ENCODE measurements around the gene SERINC2.
"Not testable (repeated sequence)": the region's sequence is repeated elsewhere in the genome, so short reads cannot be mapped to it uniquely, and the experiment has no call there.

SERINC2 gene

DNA sequence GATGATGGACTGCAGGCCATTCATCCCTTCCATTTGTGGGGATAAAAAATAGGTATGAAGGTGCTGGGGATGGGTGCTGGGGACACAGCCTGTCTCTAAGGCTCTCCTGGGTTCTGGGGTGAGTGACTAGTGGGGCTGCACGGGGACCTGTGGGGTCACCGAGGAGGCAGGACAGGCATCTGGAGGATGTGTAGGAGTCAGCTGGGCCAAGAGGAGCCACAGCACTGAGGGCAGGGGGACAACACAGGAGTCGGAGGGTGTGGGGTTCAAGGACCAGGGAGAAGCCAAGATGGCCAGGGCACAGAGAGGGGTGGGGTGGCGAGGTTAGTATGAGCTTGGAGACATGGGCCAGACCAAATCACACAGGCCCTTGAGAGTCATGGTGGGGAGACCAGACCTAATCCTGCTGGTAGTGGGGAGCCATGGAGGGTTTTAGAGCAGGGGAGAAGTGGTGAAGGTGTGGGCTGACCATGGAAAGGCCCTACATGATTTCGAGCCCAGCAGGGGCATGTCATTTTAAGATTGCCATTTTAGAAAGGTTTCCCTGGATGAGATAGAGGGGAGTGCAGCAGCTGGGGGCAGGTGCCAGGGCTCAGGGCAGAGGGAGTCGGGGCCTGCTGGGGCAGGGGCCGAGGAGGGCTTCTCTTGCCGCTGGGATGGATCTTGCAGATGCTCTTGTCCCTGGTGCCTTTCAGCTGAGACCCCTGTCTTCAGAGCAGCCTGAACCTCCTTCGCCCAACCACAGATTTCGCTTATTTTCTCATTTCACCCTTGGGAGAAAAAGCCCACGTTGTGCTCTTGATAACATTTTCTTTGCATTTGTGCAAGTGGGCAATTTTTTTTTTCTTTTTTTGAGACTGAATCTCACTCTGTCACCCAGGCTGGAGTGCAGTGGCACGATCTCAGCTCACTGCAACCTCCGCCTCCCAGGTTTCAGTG, 22.7 kb downstream of the SERINC2 start:
- DNase-seq: no peak

DNA sequence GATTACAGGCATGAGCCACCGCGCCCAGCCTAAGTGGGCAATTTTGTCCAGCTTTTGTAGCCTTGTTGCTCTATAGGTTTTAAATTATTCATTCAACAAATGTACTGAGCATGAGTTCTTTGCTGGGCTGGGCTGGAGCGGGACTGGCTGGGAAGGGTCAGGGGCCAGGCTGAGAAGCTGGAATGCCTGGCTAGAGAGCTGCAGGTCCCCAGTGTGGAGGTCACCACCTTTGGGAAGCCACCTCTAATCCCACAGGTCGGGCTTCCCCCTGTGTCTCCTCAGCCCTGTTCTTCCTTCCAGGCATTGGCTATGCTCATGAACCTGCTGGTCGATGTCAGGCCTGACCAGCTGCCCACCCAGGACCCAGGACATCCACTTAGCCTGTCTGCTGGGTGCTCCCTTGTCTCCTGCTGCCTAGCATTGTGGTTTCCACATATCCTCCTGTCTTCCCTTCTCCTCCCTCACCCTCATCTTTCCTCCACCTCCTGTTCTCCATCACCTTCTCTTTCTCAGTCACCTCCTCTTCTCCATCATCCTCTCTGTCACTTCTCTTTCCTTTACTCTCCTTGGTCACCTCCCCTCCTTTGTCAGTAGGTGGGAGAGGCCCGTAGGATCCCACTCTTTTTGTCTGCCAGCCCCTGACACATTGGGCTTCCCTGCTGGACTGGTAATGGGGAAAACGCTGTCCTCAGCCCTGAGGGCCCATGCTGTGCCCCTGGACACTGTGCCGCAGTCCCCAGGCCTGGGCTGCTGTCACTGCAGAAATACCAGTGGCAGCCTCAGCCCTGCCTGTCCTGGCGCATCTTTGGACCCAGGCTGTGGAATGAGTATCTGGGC, 23.8 kb downstream of the SERINC2 start:
- no peak for DNase-seq

- no peak for DNase-seq
Observed at GRCh38 chr1:31437433-31438037, 24.5 kb downstream of the SERINC2 start.

GRCh38 chr1:31439276-31439675, 26.3 kb downstream of the SERINC2 start:
- DNase-seq: no peak

GRCh38 chr1:31441073-31441472, 28.1 kb downstream of the SERINC2 start:
- DNase-seq: no peak

DNA sequence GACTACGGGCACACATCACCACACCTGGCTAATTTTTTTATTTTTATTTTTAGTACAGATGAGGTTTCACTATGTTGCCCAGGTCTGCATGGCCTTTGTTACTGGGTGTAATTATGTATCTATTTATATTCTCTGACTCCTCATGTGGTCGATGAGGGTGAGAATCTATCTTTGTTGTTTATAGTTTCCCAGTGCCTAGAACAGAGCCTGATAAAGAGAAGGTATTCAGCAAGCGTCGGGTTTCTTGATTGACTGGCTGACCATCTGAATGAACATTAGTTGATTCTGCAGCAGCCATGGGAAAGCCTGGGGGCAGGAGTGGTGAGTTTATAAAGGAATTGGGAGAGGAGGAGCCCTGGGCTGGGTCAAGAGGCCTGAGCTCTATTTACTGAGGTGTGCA, 28.5 kb downstream of the SERINC2 start:
- DNase-seq: no peak

GRCh38 chr1:31441970-31442647, 29.1 kb downstream of the SERINC2 start:
- no peak for DNase-seq

- no peak for DNase-seq
Observed at GRCh38 chr1:31442648-31442994, 29.6 kb downstream of the SERINC2 start.

GRCh38 chr1:31443673-31444072, 30.7 kb downstream of the SERINC2 start:
- DNase-seq: no peak

- DNase-seq: no peak
Observed at GRCh38 chr1:31444725-31445448, 31.9 kb downstream of the SERINC2 start.

DNA sequence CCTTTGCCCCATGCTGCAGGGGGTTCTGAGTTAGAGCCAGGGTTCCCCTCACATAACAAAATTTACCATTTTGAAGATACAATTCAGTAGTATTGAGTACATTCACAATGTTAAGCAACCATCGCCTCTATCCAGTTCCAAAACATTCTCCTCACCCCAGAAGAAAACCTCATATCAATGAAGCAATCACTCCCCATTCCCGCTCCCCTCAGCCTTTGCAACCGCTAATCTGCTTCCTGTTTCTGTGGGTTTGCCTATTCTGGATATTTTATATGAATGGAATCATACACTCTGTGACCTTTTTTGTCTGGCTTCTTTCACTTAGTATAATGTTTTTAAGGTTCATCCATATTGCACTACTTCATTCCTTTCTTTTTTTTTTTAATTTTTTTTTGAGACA, 32.9 kb downstream of the SERINC2 start:
- DNase-seq: no peak

- no peak for DNase-seq
Observed at GRCh38 chr1:31447210-31447609, 34.2 kb downstream of the SERINC2 start.

GRCh38 chr1:31453384-31454079, 40.5 kb downstream of the SERINC2 start:
- DNase-seq: no peak

DNA sequence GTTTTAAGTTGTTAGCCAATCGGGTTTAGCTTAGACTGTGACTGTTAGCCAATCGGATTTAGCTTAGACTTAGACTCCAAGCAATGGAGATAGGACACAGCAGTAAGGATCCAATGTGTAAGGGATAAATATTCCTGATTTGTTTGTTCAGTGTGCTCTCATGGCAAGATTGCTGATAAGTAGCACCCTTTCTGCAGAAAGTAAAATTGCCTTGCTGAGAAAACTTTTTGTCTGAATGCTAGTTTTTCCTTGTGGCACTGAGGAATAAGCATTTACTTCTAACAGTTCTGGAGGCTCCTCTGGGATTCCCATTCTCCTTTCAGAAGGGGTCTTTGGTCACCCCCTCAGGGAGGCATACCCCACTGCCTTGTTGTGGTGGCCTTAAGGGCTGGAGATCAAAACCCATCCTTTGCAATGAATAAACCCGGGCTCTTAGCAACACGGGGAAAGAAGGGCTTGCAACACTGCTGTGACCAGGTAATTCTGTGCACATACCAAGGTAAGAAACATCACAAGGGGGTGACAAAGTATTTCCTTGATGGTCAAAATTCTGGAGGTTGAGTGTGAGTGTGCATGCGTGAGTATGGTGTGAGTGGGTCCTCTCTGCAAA, 45.4 kb downstream of the SERINC2 start:
- DNase-seq: no peak

DNA sequence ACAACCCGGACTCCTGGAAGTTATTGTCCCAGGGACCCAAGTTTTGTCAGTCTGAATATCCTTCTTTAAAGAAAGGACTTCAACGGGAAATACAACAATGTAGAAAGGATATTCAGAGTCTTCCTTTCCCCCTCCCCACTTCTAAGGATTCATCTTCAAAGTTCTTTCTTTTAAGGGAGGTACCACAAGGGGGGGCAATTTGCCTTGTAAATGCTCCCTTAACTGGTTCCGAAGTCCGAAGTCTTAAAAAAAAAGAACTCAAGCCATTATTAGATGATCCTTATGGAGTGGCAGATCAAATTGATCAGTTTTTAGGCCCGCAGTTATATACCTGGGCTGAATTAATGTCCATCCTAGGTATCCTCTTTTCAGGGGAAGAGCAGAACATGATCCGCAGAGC, 47.0 kb downstream of the SERINC2 start:
- no peak for DNase-seq

- DNase-seq: no peak
Observed at GRCh38 chr1:31467005-31467674, 54.1 kb downstream of the SERINC2 start.

- DNase-seq: no peak
Observed at GRCh38 chr1:31470794-31471315, 57.8 kb downstream of the SERINC2 start.

- DNase-seq: peak; percentile 6
Observed at GRCh38 chr1:31471452-31472313, 58.7 kb downstream of the SERINC2 start.

- not testable (repeated sequence) for DNase-seq
Observed at GRCh38 chr1:31472314-31472651, 59.3 kb downstream of the SERINC2 start.

Data from activated CD4-positive, alpha-beta T cell treated with anti-CD3 and anti-CD28 coated beads, Interleukin-10, Interleukin-2, amounts not matched to agents 100 ng/mL and 50 ng/mL, durations not matched to agents 16 hours and 8 hours (primary cell).